T-helper 1 cell treated with Interleukin-12 subunit alpha and Interleukin-12 subunit beta and Interleukin-4 antibody, amounts not matched to agents 30 ng/mL and 1 ng/mL, for 36 hours (primary cell): ENCODE results near the gene SND1. TPM values are rescaled to one million over a fixed set of nuclear protein-coding genes. Genes with fewer than 3 reads are reported as not detected.

Experiments used
- intact Hi-C: fragments of 100-400 bp; cut with micrococcal nuclease; formaldehyde crosslinking; loops from one replicate; pipeline ENCODE4 v1.15.1; 2024
- total RNA-seq: library from RNA; stranded (reverse); gene quantifications from 2 replicates; pipeline ENCODE4 v1.2.3, GENCODE V29; 2022

The SND1 gene
- total RNA-seq, 1 donor from 2014 or later = 250 TPM

- intact Hi-C loops = no loop called here
These were observed 272.9 kb downstream of the SND1 start for GRCh38 chr7:127924874-127925273.

- intact Hi-C loops = no loop called here
These were observed 275.3 kb downstream of the SND1 start for GRCh38 chr7:127927348-127927696.

GRCh38 chr7:127928222-127928621 is 276.2 kb downstream of the SND1 start:
- intact Hi-C loops = no loop called here

- intact Hi-C loops = no loop called here
These were observed 276.9 kb downstream of the SND1 start for GRCh38 chr7:127928852-127929251.

- intact Hi-C loops = no loop called here
These were observed 278.6 kb downstream of the SND1 start for GRCh38 chr7:127930341-127931328.

- intact Hi-C loops = no loop called here
These were observed 280.1 kb downstream of the SND1 start for GRCh38 chr7:127932076-127932475.

GRCh38 chr7:127932496-127932895 is 280.5 kb downstream of the SND1 start:
- intact Hi-C loops = no loop called here

GRCh38 chr7:127933146-127933545 is 281.2 kb downstream of the SND1 start:
- intact Hi-C loops = no loop called here

GRCh38 chr7:127934711-127935110 is 282.7 kb downstream of the SND1 start:
- intact Hi-C loops = no loop called here

- intact Hi-C loops = no loop called here
These were observed 283.9 kb downstream of the SND1 start for GRCh38 chr7:127935847-127936376.

- intact Hi-C loops = no loop called here
These were observed 285.2 kb downstream of the SND1 start for GRCh38 chr7:127937066-127937680.

GRCh38 chr7:127938588-127938987 is 286.6 kb downstream of the SND1 start:
- intact Hi-C loops = no loop called here

- intact Hi-C loops = no loop called here
These were observed 288.6 kb downstream of the SND1 start for GRCh38 chr7:127940381-127941160.

- intact Hi-C loops = no loop called here
These were observed 289.6 kb downstream of the SND1 start for GRCh38 chr7:127941476-127942210.

- intact Hi-C loops = no loop called here
These were observed 291.8 kb downstream of the SND1 start for GRCh38 chr7:127943541-127944521.

- intact Hi-C loops = no loop called here
These were observed 294.1 kb downstream of the SND1 start for GRCh38 chr7:127946111-127946510.

- intact Hi-C loops = no loop called here
These were observed 294.9 kb downstream of the SND1 start for GRCh38 chr7:127946847-127947246.

- intact Hi-C loops = no loop called here
These were observed 296.3 kb downstream of the SND1 start for GRCh38 chr7:127948312-127948711.

GRCh38 chr7:127948930-127949329 is 296.9 kb downstream of the SND1 start:
- intact Hi-C loops = no loop called here

GRCh38 chr7:127949769-127950222 is 297.8 kb downstream of the SND1 start:
- intact Hi-C loops = no loop called here
